ENCODE results near the gene CEP128.

DNA sequence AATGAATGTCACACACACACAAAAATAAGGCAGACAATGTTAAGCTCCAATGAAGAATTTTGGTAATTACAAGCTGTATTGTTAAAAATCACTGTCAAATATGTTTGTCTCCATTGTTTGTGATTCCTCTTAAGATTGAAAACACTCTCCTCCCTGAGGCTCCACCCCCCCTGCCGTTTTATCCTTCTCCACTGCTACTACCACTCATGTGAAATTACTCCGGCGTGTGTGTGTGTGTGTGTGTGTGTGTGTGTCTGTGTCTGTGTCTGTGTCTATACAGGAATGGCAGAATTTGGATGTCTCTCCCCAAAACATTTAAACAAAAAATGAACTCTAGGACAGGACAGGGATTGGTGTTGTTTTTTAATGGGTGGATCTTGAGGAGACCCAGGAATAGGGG is 365.1 kb downstream of the CEP128 start:
- TF ChIP-seq, protein P1, sequence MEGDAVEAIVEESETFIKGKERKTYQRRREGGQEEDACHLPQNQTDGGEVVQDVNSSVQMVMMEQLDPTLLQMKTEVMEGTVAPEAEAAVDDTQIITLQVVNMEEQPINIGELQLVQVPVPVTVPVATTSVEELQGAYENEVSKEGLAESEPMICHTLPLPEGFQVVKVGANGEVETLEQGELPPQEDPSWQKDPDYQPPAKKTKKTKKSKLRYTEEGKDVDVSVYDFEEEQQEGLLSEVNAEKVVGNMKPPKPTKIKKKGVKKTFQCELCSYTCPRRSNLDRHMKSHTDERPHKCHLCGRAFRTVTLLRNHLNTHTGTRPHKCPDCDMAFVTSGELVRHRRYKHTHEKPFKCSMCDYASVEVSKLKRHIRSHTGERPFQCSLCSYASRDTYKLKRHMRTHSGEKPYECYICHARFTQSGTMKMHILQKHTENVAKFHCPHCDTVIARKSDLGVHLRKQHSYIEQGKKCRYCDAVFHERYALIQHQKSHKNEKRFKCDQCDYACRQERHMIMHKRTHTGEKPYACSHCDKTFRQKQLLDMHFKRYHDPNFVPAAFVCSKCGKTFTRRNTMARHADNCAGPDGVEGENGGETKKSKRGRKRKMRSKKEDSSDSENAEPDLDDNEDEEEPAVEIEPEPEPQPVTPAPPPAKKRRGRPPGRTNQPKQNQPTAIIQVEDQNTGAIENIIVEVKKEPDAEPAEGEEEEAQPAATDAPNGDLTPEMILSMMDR (conservative IDR thresholded peaks at IDR 0.05) = no peak
- no peak for TF ChIP-seq EZH2 (IDR thresholded peaks at IDR 0.05; ENCODE audit: low read depth)

Measured in PC-9 (cell line).